ENCODE data around the gene UGT1A5. TPM values are rescaled to one million over a fixed set of nuclear protein-coding genes. Genes with fewer than 3 reads are reported as not detected.

UGT1A5 gene
- total and polyA plus RNA-seq, 10 of the 15 experiments (the other 5 are each of a cell fraction or from before 2014, with no cell fraction given) = not detected

- TF ChIP-seq POLR2AphosphoS5 (IDR thresholded peaks at IDR 0.05; ENCODE audit: low read length) = no peak
- no peak for TF ChIP-seq SIX5 (IDR thresholded peaks at IDR 0.05; ENCODE audit: low read depth, low read length, severe bottlenecking)
- TF ChIP-seq CUX1 (IDR thresholded peaks at IDR 0.05; ENCODE audit: insufficient replicate concordance, low read depth, low read length) = no peak
- TF ChIP-seq EP300 (IDR thresholded peaks at IDR 0.05; ENCODE audit: borderline replicate concordance in 1 of 2, control insufficient read depth in 1 of 2, low read depth in 2 of 2, low read length in 2 of 2) = no peak
- TF ChIP-seq CEBPZ (IDR thresholded peaks at IDR 0.05; ENCODE audit: low read depth, low read length) = no peak
- Histone ChIP-seq H3K4me1 (ENCODE audit: control insufficient read depth, insufficient read depth, low read length) (no peaks in the 10 kb centered on the region), H3K4me2 (ENCODE audit: control insufficient read depth, insufficient read depth) (no peak overlapping the region), H3K9me3 (replicated peaks; ENCODE audit: control insufficient read depth, insufficient read depth, low read length) (no peaks in the 10 kb centered on the region), H3K9ac (ENCODE audit: control insufficient read depth, insufficient read depth, low read length) (no peak overlapping the region), H3K36me3 (ENCODE audit: control insufficient read depth in 2 of 2, insufficient read depth in 2 of 2, low read length in 1 of 2) (no peaks in the 10 kb centered on the region), H2AFZ (ENCODE audit: control insufficient read depth, low read depth, low read length) (no peak overlapping the region), H4K20me1 (ENCODE audit: control insufficient read depth, insufficient read depth) (no peaks in the 10 kb centered on the region), H3K27ac (ENCODE audit: control insufficient read depth, insufficient read depth) (no peak overlapping the region), H3K4me3 (no peak overlapping the region), H3K79me2 (ENCODE audit: control insufficient read depth, insufficient read depth, low read length) (no peaks in the 10 kb centered on the region), H3K27me3 (replicated peaks in 1 of 2; ENCODE audit: control insufficient read depth in 2 of 2, insufficient read depth in 2 of 2, low read length in 1 of 2) (peaks cover 0 to 3% of the 10 kb centered on the region in 2 experiments; a peak in 1 of 4 replicates)
- ChIA-PET CTCF (no interaction called here), RAD21 (ENCODE audit: unreplicated experiment) (no interaction called here), SMC1A (ENCODE audit: uncharacterized antibody, unreplicated experiment) (no interaction called here), POLR2A (no interaction called here)
- no TSS peak for BruUV-seq (replicated peaks)
- 50% methylated on average over 4 of the region's 4 CpGs for WGBS (ENCODE audit: insufficient coverage, insufficient replicate concordance, low lambda C conversion rate, missing lambda C conversion rate)
- DNase-seq (ENCODE audit: low read depth, low spot score) (no peak), FAIRE-seq (no peak), ATAC-seq (no peak)
- in situ Hi-C loops (cut with MboI) = no loop called here
- intact Hi-C loops (cut with micrococcal nuclease; ENCODE audit: unreplicated experiment) = no loop called here
These were observed 22.3 kb upstream of the UGT1A5 start for GRCh38 chr2:233690444-233690843.

All from GM12878 (cell line).